Daoy (cell line): ENCODE results near the gene LLGL2. TPM values are rescaled to one million over a fixed set of nuclear protein-coding genes. Genes with fewer than 3 reads are reported as not detected.

Experiments used
- DNase-seq: peaks from one replicate; pipeline ENCODE4 v3.0.0-alpha.2; 2015; ENCODE audit warnings: low read depth
- total RNA-seq: library from RNA; depleted of rRNA; stranded (reverse); fragments of >200 nt; shearing (Covaris generic); gene quantifications from 2 replicates; pipeline ENCODE4 v1.2.3, GENCODE V29; 2014

The LLGL2 gene
- total RNA-seq, 1 experiment from 2014 or later = 8.6 TPM

DNA sequence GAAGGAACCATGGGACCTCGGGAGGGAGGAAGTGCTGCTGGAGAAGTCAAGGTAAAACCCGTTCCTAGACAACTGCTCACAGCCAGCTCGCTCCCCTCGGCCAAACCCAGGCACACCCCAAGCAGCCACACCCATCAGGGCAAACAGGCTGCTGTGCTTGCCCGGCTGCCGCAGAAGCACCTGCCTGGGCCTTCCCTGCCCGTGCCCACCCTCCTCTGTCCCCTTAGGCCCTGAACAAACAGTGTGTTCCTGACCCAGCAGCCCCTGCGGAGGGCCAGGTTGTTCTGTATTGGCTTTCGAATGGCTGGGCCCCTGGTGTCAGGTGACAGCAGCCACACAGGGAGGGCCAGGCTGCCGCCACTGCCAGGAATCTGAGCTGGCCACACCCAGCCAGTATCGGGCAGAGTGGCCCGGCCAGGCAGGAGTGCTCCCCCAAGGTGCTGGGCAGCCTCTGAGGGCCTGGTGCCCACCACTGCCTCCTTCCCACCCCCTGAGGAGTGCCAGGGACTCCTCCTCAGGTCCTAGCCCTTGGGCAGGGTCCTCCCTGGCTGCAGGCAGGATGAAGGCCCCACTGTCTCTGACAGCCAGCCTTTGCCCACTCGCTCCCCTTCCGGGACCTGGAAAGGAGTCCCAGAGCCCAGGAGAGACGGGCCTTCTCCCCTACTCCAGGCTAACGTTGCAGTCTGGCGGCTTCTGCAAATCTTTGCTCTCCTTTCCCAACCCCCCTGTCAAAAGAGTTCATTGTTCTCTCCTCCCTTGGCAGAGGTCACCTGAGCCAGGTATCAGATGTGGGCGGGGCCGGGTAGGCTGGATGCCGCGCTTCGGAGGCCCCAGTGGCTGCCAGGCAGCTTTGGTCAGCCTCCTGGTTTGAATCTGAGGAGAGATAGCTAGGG lies 24.0 kb downstream of the LLGL2 start:
- DNase-seq = no peak

DNA sequence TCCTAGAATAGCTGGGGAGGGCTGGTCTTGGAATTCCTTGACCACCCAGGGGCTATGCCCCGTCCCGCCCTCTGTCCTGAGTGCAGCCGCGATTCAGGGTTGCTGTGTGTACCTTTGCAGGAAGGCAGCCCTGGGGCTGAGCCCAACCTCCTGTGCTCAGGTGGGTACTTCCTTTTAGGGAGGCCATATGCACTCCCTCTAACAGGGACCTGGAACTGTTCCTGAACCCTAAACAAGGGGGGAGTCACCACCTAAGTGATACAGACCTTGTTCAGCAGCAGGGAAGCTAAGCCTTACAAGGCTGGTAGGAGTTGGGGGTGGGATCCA lies 24.6 kb downstream of the LLGL2 start:
- no peak for DNase-seq

DNA sequence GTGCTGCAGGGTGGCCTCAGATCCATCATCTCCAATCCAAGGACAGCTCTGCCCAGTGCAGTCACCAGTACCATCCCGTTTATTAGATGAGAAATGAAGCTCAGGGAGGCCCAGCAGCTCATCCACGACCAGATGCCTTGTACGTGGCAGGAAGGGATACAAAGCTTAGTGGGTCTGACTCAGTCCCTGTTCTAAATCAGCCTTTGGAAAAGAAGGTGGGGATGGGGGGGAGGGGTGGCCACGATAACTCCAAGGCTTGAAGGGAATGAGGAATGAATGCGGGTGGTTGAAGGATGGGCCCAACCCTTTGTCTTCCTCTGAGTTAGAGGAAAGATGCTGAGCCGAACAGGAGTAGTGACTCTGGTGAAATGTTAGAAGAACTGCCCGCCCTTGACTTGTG lies 25.8 kb downstream of the LLGL2 start:
- no peak for DNase-seq

DNA sequence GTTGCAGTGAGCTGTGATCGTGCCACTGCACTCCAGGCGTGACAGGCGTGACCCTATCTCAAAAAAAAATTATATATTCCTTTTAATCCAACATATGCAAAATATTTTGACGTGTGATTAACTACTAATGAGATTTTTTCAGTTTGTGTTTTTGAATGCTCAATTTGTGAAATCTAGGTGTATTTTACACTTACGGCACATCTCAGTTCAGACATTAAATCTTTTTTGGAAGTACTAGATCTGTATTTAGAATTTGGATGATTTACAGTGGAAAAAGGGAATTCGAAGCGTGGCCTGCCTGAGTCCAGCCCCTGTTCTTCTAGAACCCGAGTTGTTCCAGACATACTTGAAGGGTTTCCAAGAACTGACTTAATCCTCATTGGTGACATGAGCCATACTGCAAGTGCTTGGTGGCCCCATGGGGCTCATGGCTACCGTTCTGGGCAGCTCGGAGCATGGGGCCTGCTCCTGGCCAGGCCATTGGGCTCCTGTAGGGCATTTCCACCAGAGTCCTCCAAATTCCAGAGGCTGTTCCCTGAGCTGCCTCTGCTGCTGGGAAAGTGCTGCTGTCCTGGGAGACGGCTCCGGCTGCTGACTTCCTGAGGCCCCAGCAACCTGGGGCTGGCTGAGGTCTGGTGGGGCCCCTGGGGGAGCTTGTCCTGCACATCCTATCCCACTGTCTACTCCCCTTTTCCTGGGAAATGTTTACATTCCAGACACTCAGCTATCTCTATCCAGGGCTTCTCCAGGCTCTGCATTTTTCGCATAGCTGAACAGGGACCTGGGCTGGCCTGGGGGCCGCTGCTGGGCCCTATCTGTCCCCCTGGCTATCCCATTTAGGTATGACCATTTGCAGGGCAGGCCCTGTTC lies 27.2 kb downstream of the LLGL2 start:
- DNase-seq = no peak

DNA sequence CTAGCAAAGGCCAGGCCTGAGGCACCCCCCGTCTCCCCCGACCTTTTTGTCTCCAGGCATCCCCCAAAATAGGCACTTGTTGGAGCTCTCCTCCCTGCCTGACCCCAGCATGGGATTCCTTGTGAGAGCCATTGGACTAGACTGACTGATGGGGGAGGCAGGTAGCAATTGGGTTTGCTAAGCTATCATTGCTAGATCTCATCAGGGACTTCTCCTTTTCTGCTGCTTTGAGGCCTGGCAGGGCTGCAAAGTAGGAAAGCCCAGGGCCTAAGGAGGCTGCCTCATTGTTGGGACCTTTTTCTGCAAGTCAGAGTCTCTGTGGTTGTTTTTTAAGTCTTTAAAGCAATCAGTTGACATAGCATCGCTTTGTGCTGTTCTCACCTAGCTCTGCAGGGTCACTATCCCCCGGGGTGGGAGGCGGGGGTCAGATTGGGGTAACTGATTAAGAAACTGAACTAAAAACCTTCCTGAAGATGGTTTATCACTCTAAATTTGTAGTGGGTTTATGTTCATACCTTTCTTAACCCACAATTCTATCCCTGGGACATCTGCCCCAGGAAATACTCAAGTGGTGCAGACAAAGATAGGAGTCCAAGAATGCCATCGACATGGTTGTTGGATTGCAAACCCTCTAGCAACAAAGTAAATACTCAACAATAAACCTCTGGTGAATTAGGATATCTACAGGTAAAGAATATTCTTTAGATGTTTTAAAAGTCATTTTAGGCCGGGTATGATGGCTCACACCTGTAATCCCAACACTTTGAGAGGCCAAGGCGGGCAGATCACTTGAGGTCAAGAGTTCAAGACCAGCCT lies 28.0 kb downstream of the LLGL2 start:
- DNase-seq = no peak

DNA sequence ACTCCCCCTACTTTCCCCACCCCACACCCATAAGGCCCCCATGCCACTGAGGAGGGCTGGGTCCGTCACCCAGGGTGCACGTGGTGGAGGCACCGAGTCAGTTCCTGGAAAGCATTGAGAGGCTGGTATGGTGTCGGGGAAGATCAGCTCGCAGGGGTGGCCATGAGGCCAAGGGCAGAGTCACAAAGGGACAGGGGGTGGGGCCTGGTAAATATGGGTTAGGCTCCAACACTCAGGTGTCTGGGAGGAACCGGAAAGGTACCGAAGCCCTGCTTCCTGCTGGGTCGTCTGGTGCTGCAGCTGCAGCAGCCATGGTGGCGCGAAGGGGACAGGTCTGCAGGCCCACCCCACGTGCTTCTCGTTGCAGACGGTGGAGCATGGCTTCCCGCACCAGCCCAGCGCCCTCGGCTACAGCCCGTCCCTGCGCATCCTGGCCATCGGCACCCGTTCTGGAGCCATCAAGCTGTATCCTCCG lies 30.2 kb downstream of the LLGL2 start:
- no peak for DNase-seq

DNA sequence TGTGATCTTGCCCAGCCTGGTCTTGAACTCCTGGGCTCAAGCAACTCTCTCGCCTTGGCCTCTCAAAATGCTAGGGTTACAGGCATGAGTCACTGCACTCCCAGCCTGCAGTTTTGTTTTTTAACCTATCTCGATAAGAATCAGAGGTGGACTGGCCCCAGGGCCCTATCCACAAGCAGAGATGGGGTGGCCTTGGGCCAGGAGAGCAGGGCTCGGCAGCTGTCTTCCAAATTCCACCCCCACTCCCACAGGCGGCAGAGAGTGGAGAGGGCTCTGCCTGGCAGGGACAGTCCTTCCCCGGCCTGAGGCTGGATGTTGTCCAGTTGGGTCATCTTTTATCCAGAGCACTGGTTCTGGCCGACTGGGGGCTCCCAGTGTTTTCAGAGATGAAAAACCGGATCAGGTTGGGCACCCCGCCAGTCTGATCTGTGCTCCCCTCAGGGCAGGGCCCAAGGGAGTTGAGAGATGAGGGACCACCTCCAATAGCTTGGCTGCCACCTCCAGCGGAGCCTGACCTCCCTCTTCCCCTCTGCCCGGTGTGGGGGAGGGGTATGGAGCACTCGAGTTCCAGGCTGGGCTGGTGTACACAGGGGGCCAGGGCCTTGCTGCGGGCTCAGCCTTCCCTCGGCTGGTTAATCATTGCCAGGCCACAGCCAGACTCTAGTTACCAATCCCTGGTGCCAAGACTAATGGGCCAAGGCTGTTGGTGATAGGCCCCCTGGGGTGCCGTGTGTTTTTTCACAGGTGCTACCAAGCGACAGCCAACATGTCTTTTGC lies 31.8 kb downstream of the LLGL2 start:
- peak; percentile 58 for DNase-seq

DNA sequence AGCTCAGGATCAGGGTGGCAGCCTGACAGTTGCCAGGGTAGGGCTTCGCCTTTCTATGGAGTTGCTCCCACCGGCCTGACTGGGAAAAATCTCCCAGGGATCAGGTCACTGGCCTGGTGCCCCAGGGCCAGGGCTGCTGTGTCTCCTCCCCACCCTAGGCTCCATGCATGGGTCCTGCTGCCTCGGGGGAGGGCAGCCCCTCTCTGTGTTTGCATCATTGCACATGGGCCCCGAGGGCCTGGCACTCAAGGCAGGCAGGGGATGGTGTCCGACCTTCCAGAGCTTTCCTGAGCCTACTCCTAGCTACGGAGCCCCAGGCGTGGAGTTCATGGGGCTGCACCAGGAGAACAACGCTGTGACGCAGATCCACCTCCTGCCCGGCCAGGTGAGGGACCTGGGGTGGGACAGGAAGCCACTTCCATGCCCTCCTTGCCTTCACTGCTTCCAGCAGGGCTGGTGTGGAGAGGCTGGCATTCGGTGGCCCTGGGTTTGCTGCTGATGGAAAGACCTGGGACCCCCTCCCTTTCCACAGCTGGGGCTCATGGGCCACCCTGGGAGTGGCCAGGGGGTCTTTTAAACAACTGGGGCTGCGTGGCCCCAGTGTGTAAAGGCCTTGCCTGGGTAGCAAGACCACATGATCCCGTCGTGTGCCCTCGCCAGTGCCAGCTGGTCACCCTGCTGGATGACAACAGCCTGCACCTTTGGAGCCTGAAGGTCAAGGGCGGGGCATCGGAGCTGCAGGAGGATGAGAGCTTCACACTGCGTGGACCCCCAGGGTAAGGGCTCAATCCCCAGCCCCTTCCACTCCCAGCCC lies 32.6 kb downstream of the LLGL2 start:
- DNase-seq = no peak

DNA sequence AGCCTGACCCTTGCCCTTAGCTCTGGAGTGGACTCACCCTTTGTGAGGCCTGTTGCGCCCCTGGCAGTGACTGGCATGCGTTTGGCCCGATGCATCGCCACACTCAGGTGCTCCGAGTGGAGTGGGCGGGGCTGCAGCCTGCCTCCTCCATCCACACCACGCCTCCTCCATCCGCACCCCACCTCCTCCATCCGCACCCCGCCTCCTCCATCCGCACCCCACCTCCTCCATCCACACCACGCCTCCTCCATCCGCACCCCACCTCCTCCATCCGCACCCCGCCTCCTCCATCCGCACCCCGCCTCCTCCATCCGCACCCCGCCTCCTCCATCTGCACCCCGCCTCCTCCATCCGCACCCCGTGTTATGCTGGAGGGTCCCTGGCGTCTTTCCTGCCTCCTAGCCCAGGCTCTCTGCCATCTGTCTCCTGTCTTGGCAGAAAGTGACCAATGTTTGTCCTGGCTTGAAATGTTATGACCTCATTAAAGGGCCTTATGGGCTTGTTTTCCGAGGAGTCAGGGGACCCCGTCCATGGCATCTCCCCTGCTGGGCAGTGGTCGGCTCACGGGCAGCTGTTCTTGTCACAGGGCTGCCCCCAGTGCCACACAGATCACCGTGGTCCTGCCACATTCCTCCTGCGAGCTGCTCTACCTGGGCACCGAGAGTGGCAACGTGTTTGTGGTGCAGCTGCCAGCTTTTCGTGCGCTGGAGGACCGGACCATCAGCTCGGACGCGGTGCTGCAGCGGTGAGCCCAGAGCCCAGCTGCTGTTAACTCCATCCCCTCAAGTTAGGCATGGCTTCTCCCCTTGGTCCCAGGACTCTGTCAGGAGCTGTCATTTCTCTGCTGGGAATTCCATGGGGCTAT lies 33.4 kb downstream of the LLGL2 start:
- no peak for DNase-seq

- DNase-seq = no peak
Measured at GRCh38 chr17:75559958-75560533, 34.5 kb downstream of the LLGL2 start.

- no peak for DNase-seq
Measured at GRCh38 chr17:75561927-75562603, 36.6 kb downstream of the LLGL2 start.

DNA sequence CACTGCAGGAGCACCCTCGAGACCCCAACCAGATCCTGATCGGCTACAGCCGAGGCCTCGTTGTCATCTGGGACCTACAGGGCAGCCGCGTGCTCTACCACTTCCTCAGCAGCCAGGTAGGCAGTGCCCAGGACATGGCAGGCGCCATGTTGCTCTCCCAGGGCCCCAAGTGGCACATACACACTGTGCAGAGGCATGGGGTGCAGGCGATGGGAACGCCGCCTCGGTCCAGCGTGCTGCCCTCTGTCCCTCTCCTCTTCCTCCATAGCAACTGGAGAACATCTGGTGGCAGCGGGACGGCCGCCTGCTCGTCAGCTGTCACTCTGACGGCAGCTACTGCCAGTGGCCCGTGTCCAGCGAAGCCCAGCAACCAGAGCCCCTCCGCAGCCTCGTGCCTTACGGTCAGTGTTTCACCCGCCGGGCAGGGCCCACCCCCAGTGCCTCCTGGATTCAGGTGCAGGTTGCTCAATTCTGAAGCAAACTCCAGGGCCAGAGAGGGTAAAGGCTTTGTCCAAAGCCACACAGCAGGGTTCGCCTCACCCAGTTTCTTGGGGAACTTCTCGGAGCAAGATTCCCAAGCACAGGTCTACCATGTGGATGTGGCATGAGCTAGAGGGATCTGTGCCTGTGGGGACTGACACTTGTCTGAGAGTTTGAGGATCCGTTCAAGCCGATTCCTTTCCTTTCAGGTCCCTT lies 37.7 kb downstream of the LLGL2 start:
- no peak for DNase-seq

DNA sequence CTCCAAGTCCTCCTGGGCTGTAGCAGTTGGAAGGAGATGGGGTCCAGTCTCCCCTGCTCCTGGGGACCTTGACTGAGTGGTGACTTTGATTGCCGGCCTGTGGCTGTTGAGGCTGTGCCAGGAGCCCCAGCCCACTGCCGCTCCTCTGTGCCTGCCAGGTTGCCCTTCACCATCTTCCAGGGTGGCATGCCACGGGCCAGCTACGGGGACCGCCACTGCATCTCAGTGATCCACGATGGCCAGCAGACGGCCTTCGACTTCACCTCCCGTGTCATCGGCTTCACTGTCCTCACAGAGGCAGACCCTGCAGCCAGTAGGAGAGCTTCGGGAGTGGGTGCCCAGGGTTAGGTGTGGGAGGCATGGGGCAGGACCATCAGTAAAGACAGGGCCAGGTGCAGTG lies 38.7 kb downstream of the LLGL2 start:
- no peak for DNase-seq

- DNase-seq = no peak
Measured at GRCh38 chr17:75565066-75565465, 39.6 kb downstream of the LLGL2 start.

- DNase-seq = no peak
Measured at GRCh38 chr17:75565618-75566017, 40.1 kb downstream of the LLGL2 start.

DNA sequence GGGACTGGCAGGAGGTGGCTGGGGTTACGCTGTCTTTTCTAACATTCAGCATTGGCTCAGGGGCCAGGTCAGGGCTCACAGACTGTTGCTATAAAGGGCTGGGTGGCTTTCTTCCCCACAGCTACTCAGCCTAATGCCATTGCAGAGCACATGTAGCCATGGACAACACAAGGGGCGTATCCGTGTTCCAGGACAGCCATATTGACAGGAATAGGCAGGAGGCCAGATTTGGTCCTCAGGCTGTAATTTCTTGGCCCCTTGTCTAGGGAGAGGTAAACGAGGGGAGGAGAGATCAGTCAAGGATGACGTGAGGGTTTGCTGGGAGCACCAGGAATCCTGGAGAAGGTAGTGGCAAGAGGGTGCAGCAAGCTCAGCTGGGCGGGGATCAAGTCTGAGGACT lies 40.9 kb downstream of the LLGL2 start:
- DNase-seq = no peak

- DNase-seq = no peak
Measured at GRCh38 chr17:75566834-75567233, 41.3 kb downstream of the LLGL2 start.
